ENCODE results near the gene KLHL22. TPM values are rescaled to one million over a fixed set of nuclear protein-coding genes. Genes with fewer than 3 reads are reported as not detected.

Gene KLHL22
- total and polyA plus RNA-seq, 2 donors (not counting 3 experiments of a cell fraction or from before 2014, with no cell fraction given) = 24.2 to 33.6 TPM

DNA sequence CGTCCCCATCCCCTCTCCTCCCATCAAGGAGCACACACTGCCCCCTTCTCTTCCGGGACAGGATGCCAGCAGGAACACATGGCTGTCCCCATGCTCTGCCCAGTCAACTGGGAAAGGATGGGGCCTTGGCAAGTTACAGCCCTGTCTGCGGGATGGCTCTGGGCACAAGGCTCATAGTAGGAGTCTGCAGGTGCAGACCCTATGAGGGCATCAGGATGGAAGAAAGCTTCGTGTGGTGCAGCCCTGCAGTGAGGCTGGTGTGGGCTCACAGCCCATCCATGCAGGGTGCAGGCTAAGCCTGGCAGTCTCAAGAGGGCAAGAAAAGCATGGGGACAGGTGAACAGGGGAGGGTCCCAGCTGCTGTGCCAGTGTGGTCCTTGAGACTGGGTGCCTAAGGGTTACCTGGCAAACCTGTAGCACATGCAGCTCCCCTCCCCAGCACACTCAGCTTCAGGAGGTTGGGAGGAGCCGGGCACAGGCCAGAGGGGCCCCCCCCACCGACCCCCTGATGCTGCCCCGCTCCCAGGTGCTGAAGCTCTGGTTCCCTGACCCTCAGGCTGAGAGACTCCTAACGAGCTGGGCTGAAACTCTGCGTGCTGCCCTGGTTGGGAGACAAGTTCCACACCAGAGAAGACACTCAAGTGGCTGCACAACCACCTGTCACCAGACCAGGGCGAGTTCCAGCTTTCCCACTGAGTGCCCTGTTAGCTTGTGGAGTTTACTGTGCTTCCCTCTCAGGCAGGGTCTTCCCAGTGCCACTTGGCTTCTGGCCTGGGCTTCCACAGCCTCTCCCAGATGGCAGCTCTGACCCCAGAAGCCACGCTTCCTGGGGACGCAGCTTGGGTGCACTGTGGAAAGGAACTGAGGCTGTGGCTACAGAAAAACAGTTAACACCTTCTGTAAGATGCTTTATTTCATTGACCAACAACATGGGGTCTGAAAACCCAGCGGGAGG lies 54.7 kb downstream of the KLHL22 start:
- TF ChIP-seq POLR2A (IDR thresholded peaks at IDR 0.05; ENCODE audit: low read depth, low read length) = no peak
- TF ChIP-seq FOS (IDR thresholded peaks at IDR 0.05; ENCODE audit: borderline replicate concordance, insufficient read depth, low read length) = no peak
- no peak for TF ChIP-seq EZH2 (IDR thresholded peaks at IDR 0.05; ENCODE audit: borderline replicate concordance, low read depth, low read length, severe bottlenecking)
- no peak for TF ChIP-seq MYC (IDR thresholded peaks at IDR 0.05; ENCODE audit: low read depth, low read length)
- H3K27me3 ChIP-seq (ENCODE audit: control insufficient read depth in 2 of 2, insufficient read depth in 2 of 2, low read length in 2 of 2) = no peaks in the 10 kb centered on the region
- CTCF ChIA-PET = interaction anchor here (1.7 to 4.3 kb wide), 3 partner anchors 16 to 23 kb away, joined by 7 to 22 read pairs (median 18); no protein-coding TSS in a partner anchor

DNA sequence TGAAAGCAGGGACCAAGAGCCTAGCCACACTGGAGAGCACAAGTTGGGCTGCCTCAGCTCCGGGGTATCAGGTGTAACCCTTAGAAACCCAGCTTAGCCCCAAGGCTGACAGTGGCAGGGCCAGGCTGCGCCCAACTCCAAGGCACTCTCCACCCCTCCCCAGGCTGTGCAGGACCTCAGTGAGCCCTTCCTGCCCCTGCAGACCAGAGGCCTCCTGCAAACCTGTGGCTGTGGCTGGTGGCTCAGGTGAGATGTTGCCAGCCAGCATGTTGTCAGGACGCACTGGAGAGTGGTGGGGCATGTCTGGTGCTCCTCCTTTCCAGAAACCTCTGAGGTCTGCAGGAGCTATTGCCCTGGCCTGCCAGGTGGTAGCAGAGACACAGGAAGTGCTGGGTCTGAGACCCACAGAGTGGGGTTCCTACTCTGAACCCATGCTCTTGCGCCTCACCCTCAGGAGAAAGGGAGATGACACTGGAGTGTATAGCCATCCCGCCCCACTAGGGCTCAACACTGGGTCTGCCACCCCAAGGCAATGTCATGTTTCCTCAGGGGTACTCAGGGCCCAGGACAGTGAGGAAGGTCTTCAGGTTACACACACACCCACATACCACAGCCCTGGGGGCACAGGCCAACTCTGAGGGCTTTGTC lies 55.5 kb downstream of the KLHL22 start:
- H3K9me3 ChIP-seq (replicated peaks; ENCODE audit: control insufficient read depth, insufficient read depth, low read length) = no peaks in the 10 kb centered on the region
- H3K36me3 ChIP-seq (ENCODE audit: control insufficient read depth in 2 of 2, extremely low read depth in 1 of 2, insufficient read depth in 2 of 2, low read length in 2 of 2) = peaks cover 0 to 2% of the 10 kb centered on the region in 2 experiments
- POLR2A ChIA-PET = no interaction called here
- no peaks in the 10 kb centered on the region for H4K20me1 ChIP-seq (replicated peaks; ENCODE audit: control insufficient read depth, extremely low read depth, insufficient read depth, low read length)
- dilution Hi-C loops (cut with MboI; ENCODE audit: extremely low pct_ligation_motif_present, low sequenced_read_pairs) (no loop called here), intact Hi-C loops (cut with micrococcal nuclease) (loop anchor here (5.0 kb wide), 1 partner anchor 57 kb away; the partner anchor contains the start of gene KLHL22)
- H3K79me2 ChIP-seq (ENCODE audit: control insufficient read depth, insufficient read depth, low read length) = peaks cover 11% of the 10 kb centered on the region
- peaks cover 11% of the 10 kb centered on the region for H3K4me1 ChIP-seq (ENCODE audit: control insufficient read depth, extremely low read depth, insufficient read depth, low read length)
- no peaks in the 10 kb centered on the region for H3K27me3 ChIP-seq (ENCODE audit: control insufficient read depth in 2 of 2, insufficient read depth in 2 of 2, low read length in 2 of 2)
- CTCF ChIA-PET = interaction anchor here (1.7 to 2.9 kb wide), 2 partner anchors 16 to 22 kb away, joined by 7 to 18 read pairs; no protein-coding TSS in a partner anchor
- H3K9ac ChIP-seq (replicated peaks; ENCODE audit: extremely low read depth, insufficient read depth, low read length) = no peak overlapping the region
- no peaks in the 10 kb centered on the region for H3K9me1 ChIP-seq (replicated peaks; ENCODE audit: control insufficient read depth, extremely low read depth, insufficient read depth, low read length)
- TF ChIP-seq POLR2AphosphoS5 (IDR thresholded peaks at IDR 0.05; ENCODE audit: insufficient read depth, low read depth, low read length) (no peak), JUN (IDR thresholded peaks at IDR 0.05; ENCODE audit: borderline replicate concordance, insufficient read depth, insufficient read length, low read depth) (no peak), CTCF (IDR thresholded peaks at IDR 0.05; ENCODE audit: extremely low read depth in 1 of 2, insufficient read depth in 1 of 2, low read depth in 1 of 2, low read length in 2 of 2) (no peak), EZH2 (IDR thresholded peaks at IDR 0.05; ENCODE audit: borderline replicate concordance, low read depth, low read length, severe bottlenecking) (no peak), FOS (IDR thresholded peaks at IDR 0.05; ENCODE audit: borderline replicate concordance, insufficient read depth, low read length) (no peak)
- no TSS peak for BruUV-seq (replicated peaks)
- no peak overlapping the region for H3K27ac ChIP-seq (ENCODE audit: insufficient read depth, low read depth, low read length)
- no peak for FAIRE-seq
- DNase-seq (ENCODE audit: low read depth, low spot score) = no peak
- no peak overlapping the region for H2AFZ ChIP-seq (ENCODE audit: low read depth, low read length)
- H3K4me3 ChIP-seq (replicated peaks in 1 of 3; ENCODE audit: insufficient read depth in 1 of 3, low read depth in 1 of 3, low read length in 3 of 3) = no peak overlapping the region
- H3K4me2 ChIP-seq (ENCODE audit: insufficient read depth, low read length) = no peak overlapping the region

More for the DNA sequence above, 54.7 kb downstream of the KLHL22 start:
- Histone ChIP-seq H3K9ac (replicated peaks; ENCODE audit: extremely low read depth, insufficient read depth, low read length) (no peak overlapping the region), H3K9me3 (replicated peaks; ENCODE audit: control insufficient read depth, insufficient read depth, low read length) (no peaks in the 10 kb centered on the region), H3K4me3 (replicated peaks in 1 of 3; ENCODE audit: insufficient read depth in 1 of 3, low read depth in 1 of 3, low read length in 3 of 3) (no peak overlapping the region), H3K27ac (ENCODE audit: insufficient read depth, low read depth, low read length) (no peak overlapping the region), H3K9me1 (replicated peaks; ENCODE audit: control insufficient read depth, extremely low read depth, insufficient read depth, low read length) (no peaks in the 10 kb centered on the region), H2AFZ (ENCODE audit: low read depth, low read length) (no peak overlapping the region), H3K4me2 (ENCODE audit: insufficient read depth, low read length) (no peak overlapping the region), H4K20me1 (replicated peaks; ENCODE audit: control insufficient read depth, extremely low read depth, insufficient read depth, low read length) (no peaks in the 10 kb centered on the region), H3K4me1 (ENCODE audit: control insufficient read depth, extremely low read depth, insufficient read depth, low read length) (peaks cover 9% of the 10 kb centered on the region), H3K36me3 (ENCODE audit: control insufficient read depth in 2 of 2, extremely low read depth in 1 of 2, insufficient read depth in 2 of 2, low read length in 2 of 2) (peaks cover 0 to 2% of the 10 kb centered on the region in 2 experiments), H3K79me2 (ENCODE audit: control insufficient read depth, insufficient read depth, low read length) (peaks cover 2% of the 10 kb centered on the region)
- intact Hi-C loops (cut with micrococcal nuclease) = no loop called here
- dilution Hi-C loops (cut with MboI; ENCODE audit: extremely low pct_ligation_motif_present, low sequenced_read_pairs) = no loop called here
- no peak for FAIRE-seq
- no peak for DNase-seq (ENCODE audit: low read depth, low spot score)
- BruUV-seq (replicated peaks) = no TSS peak
- POLR2A ChIA-PET = no interaction called here

All from endothelial cell of umbilical vein (primary cell).